GM18502 (cell line): Measurements from ENCODE around the gene PYDC2.
"Not testable (repeated sequence)": the region's sequence is repeated elsewhere in the genome, so short reads cannot be mapped to it uniquely, and the experiment has no call there.

Experiments
- ATAC-seq: cut with Tn5 transposase; IDR thresholded peaks from one replicate; pipeline ENCODE4 v1.9.1; 2021; ENCODE audit warnings: mild to moderate bottlenecking; ENCODE audit not compliant: unreplicated experiment, poor library complexity

PYDC2 gene

DNA sequence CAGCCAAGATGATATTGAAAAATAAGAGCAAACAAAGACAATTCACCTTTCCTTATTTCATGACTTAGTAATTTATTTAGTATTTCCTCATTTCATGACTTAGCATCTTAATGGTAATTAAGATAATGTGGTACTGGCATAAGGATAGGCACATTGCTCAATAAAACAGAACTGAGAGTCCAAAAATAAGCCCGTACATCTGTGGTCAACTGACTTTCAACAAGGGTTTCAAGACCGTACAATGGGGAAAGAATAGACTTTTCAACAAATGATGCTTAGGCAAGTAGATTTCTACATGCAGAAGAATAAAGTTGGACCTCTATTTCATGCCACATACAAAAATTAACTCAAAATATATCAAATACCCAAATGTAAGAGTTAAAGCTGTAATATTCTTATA, 603 bp upstream of the PYDC2 start:
- no peak for ATAC-seq

DNA sequence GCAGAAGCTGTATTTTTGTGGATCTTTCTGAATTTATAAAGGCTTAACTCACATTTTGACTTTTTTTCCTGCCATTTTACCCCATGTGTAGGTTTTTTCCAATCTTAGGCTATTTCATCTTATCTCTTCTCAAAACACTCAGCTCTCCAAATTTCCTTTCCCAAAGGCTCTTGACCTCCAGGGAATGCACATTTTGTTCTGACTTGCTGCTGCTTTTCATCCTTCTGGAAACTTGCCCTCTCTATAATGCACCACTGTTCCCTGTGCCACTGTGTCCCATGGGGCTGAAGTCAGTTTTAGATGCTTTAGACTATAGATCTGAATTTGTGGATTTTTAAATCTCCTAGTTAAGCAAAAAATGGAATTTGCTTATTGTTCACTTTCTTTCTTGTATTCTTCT, 9.1 kb downstream of the PYDC2 start:
- no peak for ATAC-seq

DNA sequence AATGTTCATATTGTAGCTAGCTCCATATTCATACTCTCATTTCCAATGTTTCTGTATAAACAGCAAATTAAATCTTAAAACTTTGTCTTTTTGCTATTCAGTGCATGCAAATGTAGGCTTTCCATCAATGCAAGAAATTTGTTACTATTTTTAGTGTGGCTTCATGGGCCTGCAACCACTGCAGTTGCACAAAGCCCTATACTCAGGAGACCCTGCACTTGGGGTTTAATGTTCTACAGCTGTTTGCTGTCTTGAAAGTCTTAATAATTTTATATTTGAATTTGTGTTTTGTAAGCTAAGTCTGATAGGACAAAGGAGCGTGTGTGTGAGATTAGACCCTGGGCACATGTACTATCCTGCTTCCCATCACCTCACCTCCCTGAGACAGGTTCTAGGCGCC, 9.6 kb downstream of the PYDC2 start:
- ATAC-seq, result no peak

DNA sequence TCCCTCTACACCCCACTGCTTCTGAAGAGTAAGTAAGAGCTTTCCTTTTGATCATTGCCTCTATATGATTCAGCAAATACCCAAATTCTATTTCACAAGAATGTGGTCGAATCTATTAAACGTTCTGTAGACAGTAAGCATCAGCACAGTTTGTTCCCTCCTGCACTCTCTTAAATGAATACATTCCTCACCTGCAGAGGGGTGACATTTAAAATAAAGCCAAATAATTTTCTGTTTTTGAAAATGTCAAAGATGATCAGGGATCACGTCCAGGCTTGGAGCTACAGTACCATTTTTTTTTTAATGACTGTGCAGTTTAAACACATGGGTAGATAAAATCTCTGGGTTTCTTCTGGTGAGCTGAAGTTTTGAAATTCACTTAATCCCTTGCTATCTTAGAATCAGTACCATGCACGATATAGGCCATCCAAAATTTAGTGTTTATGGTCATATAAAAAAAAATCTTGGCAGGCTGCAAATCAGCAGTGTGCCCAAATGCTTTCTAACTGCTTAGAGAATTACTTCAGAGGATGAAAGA, 12.8 kb downstream of the PYDC2 start:
- ATAC-seq, result no peak

DNA sequence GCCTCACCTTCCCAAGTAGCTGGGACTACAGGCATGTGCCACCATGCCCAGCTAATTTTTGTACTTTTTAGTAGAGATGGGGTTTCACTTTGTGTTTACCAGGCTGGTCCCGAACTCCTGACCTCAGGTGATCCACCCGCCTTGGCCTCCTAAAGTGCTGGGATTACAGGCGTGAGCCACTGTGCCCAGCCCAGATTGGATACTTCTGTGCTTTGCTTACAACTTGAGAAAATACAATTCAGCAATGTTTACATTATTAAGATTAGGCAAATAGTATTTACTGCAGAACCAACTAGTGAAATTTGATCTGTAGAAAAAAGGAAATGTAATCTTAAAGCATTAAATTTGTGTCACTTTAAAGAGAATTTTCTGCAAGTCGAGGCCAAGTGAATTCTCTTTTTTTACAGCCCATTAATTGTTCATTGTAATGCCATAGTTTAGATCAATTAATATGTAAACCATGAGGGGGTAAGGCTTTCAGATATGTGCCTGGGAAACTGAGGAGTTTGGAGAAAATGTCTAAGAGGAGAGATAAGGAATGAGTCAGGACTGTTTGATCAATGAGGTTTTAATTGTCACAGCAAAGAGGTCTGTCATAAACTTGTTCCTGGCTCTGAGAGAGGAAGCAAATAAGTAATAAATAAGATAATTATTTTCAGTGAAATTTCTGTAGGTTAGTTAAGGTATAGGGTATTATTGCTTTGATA, 15.3 kb downstream of the PYDC2 start:
- ATAC-seq, result no peak

DNA sequence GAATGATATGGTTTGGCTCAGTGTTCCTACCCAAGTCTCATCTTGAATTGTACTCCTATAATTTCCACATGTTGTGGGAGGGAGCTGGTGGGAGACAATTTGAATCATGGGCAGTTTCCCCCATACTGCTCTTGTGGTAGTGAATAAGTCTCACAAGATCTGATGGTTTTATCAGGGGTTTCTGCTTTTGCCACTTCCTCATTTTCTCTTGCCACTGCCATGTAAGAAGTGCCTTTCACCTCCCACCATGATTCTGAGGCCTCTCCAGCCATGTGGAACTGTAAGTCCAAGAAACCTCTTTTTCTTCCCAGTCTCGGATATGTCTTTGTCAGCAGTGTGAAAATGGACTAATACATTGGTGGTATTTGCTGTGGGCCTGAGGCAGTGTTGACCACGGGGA, 23.0 kb downstream of the PYDC2 start:
- ATAC-seq, result not testable (repeated sequence)

DNA sequence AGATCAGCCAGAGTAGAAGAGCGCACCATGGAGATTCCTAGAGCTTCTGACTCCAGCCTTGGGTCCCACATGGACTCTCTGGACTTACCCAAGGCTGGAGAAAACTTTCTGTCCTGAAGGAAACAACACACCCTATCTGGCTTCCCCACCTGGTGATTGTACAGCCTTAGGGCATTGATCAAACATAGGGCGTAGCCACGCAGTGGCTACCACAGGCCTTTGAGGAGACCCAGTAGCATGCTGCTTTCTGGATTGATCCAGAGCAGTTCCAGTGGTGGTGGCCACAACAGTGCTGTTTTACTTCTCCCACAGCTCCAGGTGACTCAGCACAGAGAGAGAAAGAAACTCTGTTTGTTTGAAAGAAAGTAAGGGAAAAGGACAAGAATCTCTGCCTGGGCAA, 23.5 kb downstream of the PYDC2 start:
- ATAC-seq, result no peak

DNA sequence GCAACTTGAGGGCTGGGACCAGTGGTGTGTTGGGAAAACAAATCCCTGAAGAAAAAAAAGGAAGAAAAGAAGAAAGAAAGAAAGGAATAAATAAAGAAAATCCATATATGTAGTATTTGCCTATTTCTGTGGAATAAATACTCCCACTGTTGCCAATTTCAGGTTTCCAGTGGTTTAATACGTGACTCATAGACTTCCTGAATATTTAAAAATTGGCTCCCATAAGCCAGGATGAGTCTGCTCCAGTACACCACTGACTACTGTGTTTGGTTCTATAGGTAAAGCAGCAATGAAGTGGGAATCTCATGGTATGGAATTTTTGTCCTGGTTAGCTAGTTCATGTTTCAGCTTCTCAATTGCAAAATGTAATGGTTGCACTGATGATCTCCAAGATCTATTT, 31.6 kb downstream of the PYDC2 start:
- no peak for ATAC-seq

DNA sequence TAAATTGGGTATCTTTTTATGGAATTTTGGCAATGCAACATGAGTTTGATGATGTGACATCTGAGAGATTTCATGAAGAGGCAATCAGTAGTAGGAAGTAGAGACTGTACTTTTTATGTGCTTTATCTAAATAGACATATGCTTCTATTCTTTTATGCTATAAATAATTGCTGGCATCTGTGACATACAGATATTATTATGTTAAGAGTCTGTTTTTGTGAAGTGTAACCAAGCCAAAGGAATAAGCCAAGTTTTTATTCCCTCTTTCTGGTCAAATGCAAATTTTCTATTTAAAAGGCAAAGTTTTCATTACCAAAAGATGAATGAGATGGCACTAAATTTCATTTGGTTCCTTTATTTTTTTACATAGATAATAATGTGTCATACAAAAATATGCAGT, 32.4 kb downstream of the PYDC2 start:
- no peak for ATAC-seq

DNA sequence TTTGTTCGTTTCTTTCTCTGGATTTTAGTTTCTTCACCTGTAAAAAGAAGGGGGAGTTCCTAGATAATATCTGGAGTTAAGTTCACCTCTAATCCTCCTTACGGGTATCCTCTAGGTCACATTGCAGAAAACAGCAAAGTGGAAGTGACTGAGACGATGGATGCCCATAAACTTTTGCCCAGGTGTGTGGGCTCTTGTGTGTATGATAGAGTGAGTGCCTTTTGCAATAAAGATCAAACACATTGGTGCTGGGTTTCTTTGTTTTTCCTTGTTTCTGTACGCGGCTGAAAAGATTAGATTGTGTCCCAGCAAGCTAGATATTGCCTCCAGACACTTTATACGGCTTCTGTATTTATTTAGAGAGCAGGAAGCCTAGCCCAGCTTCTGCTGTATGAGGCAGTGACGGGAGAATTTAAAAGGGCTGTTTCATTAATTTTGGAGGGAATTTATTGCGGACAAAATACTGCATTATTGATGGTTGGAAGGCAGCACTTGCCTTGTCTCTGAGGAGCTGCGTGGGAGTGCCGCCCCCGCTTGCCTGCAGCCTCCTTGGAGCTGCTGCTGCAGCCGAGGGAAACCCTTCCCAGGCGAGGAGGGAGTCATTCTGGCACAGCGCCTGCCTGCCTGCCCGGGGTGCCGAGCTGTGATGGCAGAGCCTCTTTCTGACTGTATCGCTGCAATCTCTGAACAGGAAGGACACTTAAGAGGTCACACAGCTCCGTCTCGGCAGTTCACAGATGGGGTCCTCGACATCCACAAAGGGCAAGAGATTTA, 38.5 kb downstream of the PYDC2 start:
- ATAC-seq, result no peak

DNA sequence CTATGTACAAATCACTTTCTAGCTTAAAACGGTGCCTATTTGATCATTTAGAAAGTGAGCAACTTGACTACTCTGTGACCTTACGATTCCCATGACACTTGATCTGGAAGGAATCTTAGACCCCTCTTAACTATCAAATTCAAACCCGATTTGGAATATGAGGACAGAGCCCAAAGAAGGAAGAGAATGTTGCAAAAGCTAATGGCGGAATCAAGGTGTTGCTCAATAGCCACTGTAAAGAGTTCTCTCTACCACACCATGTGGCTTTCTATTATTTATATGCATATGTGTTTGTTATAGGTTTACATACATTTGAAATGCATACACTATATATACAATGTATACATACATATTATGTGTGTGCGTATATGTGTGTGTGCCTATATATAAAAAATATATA, 39.9 kb downstream of the PYDC2 start:
- ATAC-seq, result no peak

DNA sequence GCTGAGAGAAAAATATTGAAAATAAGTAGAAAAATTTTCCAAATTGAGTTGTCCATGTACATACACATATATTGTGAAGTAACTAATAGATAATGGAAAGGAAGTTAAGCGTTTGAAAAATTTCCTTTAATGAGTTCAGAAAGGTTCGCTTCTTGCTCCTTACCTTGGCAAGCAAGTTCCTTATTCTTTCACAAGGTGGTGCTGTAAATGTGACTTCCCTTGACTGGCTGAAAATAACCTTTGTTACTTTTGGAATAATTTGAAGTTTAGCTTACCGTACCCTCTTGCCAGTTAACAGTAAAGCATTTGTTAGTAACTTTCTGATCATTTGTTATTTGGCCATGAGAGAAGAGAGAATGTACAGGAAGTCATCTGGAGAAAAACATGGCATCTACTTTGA, 41.6 kb downstream of the PYDC2 start:
- ATAC-seq, result no peak

DNA sequence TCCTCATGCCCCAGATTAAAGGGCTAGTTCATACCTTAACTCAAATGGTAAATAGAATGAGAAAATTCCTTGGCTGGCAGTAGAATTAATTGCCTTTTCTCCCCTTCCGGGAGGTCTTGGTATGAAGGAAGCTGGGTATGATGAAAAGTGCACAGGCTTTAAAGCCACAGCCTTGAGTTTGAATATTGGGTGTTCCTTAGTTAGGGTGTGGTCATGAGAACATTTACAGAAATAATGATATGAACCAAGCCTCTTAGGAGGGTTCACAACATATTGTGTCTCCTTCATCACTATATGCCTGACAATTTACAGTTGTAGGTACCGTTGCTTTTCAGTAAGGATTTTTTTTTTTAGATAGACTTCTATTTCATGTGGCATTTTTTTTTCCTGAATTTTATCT, 48.1 kb downstream of the PYDC2 start:
- ATAC-seq, result no peak
